ENCODE measurements around the gene FOXC2. TPM values are rescaled to one million over a fixed set of nuclear protein-coding genes. Genes with fewer than 3 reads are reported as not detected.

Gene FOXC2
- total RNA-seq, 2 donors from 2014 or later: not detected

DNA sequence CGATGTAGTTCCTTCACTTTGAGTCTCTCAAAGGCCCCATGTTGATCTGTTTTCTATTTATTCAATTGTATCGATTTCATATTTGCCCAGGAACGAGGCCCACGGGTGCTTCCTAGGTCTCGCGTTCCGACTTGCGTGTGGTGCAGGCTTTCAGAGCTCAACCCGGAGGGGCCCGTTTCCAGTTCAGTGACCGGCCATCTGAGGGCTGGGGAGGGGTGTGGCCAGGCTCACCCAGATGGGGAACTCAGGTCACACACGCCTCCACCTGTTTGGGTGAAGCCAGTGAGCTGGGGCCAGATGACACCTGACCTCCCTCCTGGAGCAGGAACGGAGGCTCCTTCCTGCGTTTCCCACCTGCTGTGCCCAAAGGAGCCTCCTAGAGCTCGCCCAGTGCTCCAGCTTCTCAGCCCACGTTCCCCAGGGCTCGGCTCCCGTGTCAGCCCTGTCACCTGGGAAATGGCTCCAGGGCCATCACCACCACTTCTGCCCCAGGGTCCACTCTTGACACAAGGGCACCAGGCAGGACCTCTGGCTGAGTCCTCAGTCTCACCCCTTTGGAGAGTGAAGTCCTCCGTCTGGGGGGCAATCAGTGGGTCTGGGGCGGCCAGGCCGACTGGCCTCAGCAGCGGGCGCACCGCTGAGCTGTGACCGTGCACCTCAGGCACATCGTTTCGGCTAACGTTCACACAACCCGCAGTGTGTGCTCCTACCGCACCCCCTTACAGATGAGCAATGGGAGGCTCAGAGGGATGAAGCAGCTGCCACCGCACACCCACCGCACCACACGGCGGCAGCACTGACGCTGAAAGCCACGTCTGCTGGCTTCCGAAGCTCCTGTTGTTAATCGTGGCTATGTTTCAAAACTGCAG is 38.3 kb upstream of the FOXC2 start:
- DNase-seq (no peak), ATAC-seq (no peak)
- no peak overlapping the region for H3K27ac Mint-ChIP-seq
- H3K27me3 Mint-ChIP-seq: no peaks in the 10 kb centered on the region
- no peaks in the 10 kb centered on the region for H3K9me3 ChIP-seq (ENCODE audit: control insufficient read depth, low read length, poor library complexity, severe bottlenecking)
- H3K4me1 Mint-ChIP-seq: no peaks in the 10 kb centered on the region
- no peak overlapping the region for H3K4me3 Mint-ChIP-seq
- H3K36me3 Mint-ChIP-seq (ENCODE audit: low read depth): no peaks in the 10 kb centered on the region

DNA sequence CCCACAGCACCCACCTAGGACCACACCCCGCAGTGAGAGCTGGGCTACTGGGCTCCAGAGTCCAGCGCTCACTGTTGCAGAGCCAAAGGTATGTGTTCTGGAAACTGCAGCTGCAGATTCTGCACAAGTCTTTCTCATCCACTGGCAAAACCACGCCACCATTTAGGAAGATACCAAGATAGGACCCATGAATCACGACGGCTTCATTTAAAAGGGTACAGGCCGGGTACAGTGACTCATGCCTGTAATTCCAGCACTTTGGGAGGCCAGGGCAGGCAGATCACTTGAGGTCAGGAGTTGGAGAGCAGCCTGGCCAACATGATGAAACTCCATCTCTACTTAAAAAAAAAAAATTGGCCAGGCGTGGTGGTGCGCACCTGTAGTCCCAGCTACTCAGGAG is 37.5 kb upstream of the FOXC2 start:
- H3K27me3 Mint-ChIP-seq: no peaks in the 10 kb centered on the region
- no peak for DNase-seq
- no peaks in the 10 kb centered on the region for H3K9me3 ChIP-seq (ENCODE audit: control insufficient read depth, low read length, poor library complexity, severe bottlenecking)
- H3K27ac Mint-ChIP-seq: no peak overlapping the region
- H3K4me1 Mint-ChIP-seq: no peaks in the 10 kb centered on the region
- no peak overlapping the region for H3K4me3 Mint-ChIP-seq
- ATAC-seq: no peak
- H3K36me3 Mint-ChIP-seq (ENCODE audit: low read depth): no peaks in the 10 kb centered on the region

DNA sequence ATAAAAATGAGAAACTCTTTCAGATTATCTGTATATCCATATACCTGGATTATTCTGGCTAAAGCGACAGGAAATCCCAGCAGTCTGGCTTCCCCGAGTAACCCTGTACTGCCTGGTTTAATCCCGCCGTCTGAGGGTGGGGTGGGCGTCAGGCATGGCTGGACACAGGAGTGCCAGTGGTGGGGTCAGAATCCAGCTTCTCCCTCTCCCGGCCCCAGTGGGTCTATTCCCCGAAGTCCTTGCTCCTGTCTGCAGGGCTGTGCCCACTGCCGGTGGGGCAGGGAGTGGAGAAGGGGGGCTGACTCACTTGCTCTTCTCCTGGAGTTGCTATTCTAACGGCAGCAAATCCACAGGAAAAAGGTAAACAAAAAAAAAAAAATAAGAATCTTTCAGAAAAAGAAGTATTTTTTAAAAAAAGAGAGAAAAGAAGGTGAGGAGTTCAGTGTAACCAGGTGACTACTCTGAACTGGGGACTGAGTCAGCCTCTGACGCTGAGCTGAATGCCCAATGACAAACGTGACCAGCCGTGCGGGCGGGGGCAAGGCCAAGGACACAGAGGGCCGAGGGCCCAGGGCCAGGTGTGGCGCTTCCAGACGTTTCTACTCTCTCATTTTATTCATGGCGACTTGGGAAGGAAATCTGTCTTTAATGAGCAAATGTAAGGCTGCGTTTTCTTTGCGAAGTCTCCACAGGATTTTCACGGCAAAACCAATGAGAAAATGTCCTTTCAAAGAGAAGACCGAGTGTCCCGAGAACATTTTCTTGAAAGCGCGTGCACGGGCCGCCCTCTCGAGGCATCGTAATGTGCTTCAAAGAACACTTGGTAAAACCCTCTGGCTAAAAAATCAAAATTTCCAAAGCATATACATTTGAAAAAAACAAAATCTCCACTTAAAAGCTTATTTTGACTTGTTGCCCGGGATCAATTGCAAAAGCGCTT is 36.1 kb upstream of the FOXC2 start:
- DNase-seq: no peak
- H3K27ac Mint-ChIP-seq: no peak overlapping the region

DNA sequence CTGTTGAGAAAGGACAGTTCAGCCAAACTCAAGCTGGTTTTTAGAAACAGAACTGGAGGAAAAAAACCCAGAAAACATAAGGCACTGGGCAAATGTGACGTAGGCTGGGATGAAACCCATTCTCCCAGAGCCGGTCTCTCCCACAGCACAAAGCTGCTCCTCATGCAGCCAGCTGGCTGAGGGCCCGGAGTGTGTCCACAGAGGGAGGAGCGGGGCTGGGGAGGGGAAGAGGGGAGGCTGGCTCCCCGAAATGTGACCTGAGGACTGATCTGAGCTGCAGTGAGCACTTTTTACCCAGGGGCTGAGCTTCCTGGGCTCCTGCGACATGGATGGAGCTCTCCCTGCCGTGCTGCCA is 35.5 kb upstream of the FOXC2 start:
- DNase-seq (no peak), ATAC-seq (no peak)
- Mint-ChIP-seq H3K4me1 (no peaks in the 10 kb centered on the region), H3K36me3 (ENCODE audit: low read depth) (no peaks in the 10 kb centered on the region), H3K27ac (no peak overlapping the region), H3K4me3 (no peak overlapping the region), H3K27me3 (no peaks in the 10 kb centered on the region)
- no peaks in the 10 kb centered on the region for H3K9me3 ChIP-seq (ENCODE audit: control insufficient read depth, low read length, poor library complexity, severe bottlenecking)

More for the DNA sequence above, 36.1 kb upstream of the FOXC2 start:
- Mint-ChIP-seq H3K27me3 (no peaks in the 10 kb centered on the region), H3K4me1 (no peaks in the 10 kb centered on the region), H3K36me3 (ENCODE audit: low read depth) (no peaks in the 10 kb centered on the region), H3K4me3 (no peak overlapping the region)
- no peaks in the 10 kb centered on the region for H3K9me3 ChIP-seq (ENCODE audit: control insufficient read depth, low read length, poor library complexity, severe bottlenecking)
- no peak for ATAC-seq

- H3K27ac Mint-ChIP-seq: no peak overlapping the region
- ATAC-seq: no peak
- no peaks in the 10 kb centered on the region for H3K4me1 Mint-ChIP-seq
Observed at GRCh38 chr16:86531641-86532525, 34.7 kb upstream of the FOXC2 start.

GRCh38 chr16:86532526-86532815 is 34.2 kb upstream of the FOXC2 start:
- no peak for DNase-seq
- Mint-ChIP-seq H3K4me3 (no peak overlapping the region), H3K27ac (no peak overlapping the region), H3K27me3 (no peaks in the 10 kb centered on the region), H3K36me3 (ENCODE audit: low read depth) (no peaks in the 10 kb centered on the region), H3K4me1 (no peaks in the 10 kb centered on the region)
- ATAC-seq: no peak
- no peaks in the 10 kb centered on the region for H3K9me3 ChIP-seq (ENCODE audit: control insufficient read depth, low read length, poor library complexity, severe bottlenecking)

More at GRCh38 chr16:86531641-86532525, 34.7 kb upstream of the FOXC2 start:
- no peak for DNase-seq
- H3K9me3 ChIP-seq (ENCODE audit: control insufficient read depth, low read length, poor library complexity, severe bottlenecking): no peaks in the 10 kb centered on the region
- Mint-ChIP-seq H3K27me3 (no peaks in the 10 kb centered on the region), H3K4me3 (no peak overlapping the region), H3K36me3 (ENCODE audit: low read depth) (no peaks in the 10 kb centered on the region)

DNA sequence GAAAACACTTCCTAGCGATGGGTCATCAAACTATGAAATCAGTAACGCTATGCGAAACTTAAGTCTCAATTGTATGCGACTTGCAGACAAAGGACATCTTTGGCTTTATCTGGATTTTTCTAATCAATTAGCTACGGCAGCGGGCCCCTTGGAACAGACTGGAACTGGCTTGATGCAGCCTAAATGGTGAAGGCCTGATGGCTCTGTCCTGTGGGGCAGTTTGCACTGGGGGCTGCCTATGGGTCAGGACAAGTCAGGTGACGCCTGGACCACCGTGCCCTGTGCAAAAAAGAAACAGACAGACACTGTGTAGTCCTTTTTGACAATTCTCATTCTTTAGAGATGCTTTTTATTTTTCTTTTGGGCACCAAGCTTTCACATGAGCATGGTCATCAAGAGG is 33.6 kb upstream of the FOXC2 start:
- H3K36me3 Mint-ChIP-seq (ENCODE audit: low read depth): no peaks in the 10 kb centered on the region
- no peak overlapping the region for H3K4me3 Mint-ChIP-seq
- DNase-seq: no peak
- no peak for ATAC-seq
- no peaks in the 10 kb centered on the region for H3K4me1 Mint-ChIP-seq
- no peaks in the 10 kb centered on the region for H3K9me3 ChIP-seq (ENCODE audit: control insufficient read depth, low read length, poor library complexity, severe bottlenecking)
- no peak overlapping the region for H3K27ac Mint-ChIP-seq
- no peaks in the 10 kb centered on the region for H3K27me3 Mint-ChIP-seq

DNA sequence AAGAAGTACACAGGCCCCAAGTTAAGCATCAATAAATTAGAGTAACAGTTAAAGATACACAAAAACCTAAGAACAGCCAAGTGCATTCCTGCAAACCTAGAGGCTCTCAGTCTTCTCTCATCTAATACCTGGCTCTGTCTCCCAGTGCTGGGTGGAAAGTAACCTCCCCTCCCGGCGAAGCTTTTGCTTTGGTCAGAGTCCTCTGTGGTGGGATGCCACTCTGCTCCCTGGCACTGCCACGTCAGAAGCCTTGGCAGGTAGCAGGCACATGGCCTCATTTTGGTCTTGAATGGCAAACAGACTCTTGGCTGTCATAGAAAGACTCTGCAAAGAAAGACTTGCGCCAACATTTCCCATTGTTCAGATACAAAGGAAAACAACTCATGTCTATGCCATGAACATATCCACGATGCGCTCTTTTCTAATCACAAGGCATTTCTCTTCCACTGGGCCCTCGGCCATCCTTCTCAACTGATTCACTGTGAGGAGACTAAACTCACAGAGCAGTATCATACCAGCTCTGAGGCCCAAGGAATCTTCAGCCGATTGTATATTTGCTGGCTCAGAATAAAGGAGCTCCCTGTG is 32.8 kb upstream of the FOXC2 start:
- Mint-ChIP-seq H3K27me3 (no peaks in the 10 kb centered on the region), H3K4me3 (peak overlapping the region; percentile 31), H3K36me3 (ENCODE audit: low read depth) (no peaks in the 10 kb centered on the region), H3K4me1 (no peaks in the 10 kb centered on the region), H3K27ac (no peak overlapping the region)
- no peaks in the 10 kb centered on the region for H3K9me3 ChIP-seq (ENCODE audit: control insufficient read depth, low read length, poor library complexity, severe bottlenecking)
- ATAC-seq (no peak), DNase-seq (no peak)

DNA sequence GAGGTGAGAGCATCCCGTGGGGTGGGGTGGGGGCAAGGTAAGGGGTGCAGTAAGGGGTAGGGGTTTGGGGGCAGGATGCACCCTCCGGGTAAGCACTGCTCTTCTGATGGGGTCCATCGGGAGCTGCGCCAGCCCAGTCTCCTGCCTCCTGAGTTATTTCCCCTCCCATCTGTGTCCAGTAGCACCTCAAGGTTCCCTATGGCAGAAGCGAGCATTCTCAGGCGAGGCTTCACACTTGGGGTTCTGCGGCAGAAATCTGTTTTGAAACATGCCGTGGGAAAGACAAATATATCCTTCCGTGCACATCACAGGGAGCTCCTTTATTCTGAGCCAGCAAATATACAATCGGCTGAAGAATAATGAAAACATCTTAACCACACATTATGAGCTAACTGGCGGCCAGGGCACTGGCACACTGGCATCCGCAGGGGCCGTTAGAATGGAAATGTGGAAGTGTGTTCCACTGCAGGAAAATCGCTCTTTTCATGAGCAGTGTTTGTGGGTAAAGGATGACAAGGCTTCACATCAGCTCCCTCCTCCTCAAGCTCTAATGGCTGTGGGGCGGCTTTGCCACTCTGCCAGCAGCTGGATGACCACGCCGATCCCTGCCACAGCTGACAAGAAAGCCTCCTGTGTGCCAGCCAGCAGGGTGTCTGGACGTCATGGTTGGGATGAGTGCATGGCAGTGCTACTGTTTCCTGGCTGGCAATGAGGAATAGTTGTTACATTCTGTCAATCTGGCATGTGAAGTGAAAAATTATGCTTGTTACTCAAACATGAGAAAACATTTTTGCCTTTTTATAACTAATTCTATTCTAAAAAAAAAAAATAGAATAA is 31.6 kb upstream of the FOXC2 start:
- no peak overlapping the region for H3K27ac Mint-ChIP-seq
- no peak overlapping the region for H3K4me3 Mint-ChIP-seq
- no peaks in the 10 kb centered on the region for H3K36me3 Mint-ChIP-seq (ENCODE audit: low read depth)
- H3K27me3 Mint-ChIP-seq: no peaks in the 10 kb centered on the region
- no peaks in the 10 kb centered on the region for H3K4me1 Mint-ChIP-seq
- no peak for DNase-seq
- H3K9me3 ChIP-seq (ENCODE audit: control insufficient read depth, low read length, poor library complexity, severe bottlenecking): no peaks in the 10 kb centered on the region
- ATAC-seq: no peak

- no peak overlapping the region for H3K27ac Mint-ChIP-seq
- H3K9me3 ChIP-seq (ENCODE audit: control insufficient read depth, low read length, poor library complexity, severe bottlenecking): no peaks in the 10 kb centered on the region
- no peaks in the 10 kb centered on the region for H3K36me3 Mint-ChIP-seq (ENCODE audit: low read depth)
- no peaks in the 10 kb centered on the region for H3K4me1 Mint-ChIP-seq
- no peaks in the 10 kb centered on the region for H3K27me3 Mint-ChIP-seq
- no peak for DNase-seq
- ATAC-seq: no peak
- no peak overlapping the region for H3K4me3 Mint-ChIP-seq
Observed at GRCh38 chr16:86536621-86537020, 30.0 kb upstream of the FOXC2 start.

GRCh38 chr16:86537486-86537885 is 29.1 kb upstream of the FOXC2 start:
- H3K27ac Mint-ChIP-seq: no peak overlapping the region
- no peaks in the 10 kb centered on the region for H3K36me3 Mint-ChIP-seq (ENCODE audit: low read depth)
- no peak for DNase-seq
- H3K4me3 Mint-ChIP-seq: no peak overlapping the region
- no peaks in the 10 kb centered on the region for H3K4me1 Mint-ChIP-seq
- H3K27me3 Mint-ChIP-seq: no peaks in the 10 kb centered on the region
- ATAC-seq: no peak
- no peaks in the 10 kb centered on the region for H3K9me3 ChIP-seq (ENCODE audit: control insufficient read depth, low read length, poor library complexity, severe bottlenecking)

DNA sequence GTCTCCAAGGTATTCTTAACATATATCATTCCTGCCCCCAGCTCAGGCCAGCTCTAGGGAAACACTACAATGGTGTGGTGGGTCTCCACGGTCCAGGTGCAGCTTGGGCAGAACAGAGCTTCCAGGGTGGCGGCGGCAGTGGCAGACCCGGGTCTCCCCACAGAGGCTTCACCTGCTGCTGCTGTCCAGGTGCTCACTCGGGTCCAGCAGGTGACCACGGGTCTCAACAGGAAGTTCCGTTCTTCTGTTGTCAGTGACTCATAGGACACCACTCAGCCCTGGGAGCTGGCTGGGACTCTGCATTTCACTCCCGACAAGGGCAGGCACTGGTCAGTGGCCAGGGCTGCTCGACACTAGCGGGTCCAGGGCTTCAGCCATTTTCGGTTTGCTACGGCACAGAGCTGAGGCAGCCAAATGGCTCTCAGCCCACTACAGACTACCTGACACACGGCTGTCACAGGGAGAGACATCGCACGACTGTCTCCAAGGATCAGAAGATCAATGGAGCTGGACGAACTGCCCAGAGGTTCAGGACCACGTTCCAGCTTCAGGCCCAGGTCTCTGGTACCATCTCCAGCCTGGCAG is 28.3 kb upstream of the FOXC2 start:
- Mint-ChIP-seq H3K4me1 (peaks cover 5% of the 10 kb centered on the region), H3K27ac (no peak overlapping the region), H3K4me3 (no peak overlapping the region), H3K27me3 (no peaks in the 10 kb centered on the region), H3K36me3 (ENCODE audit: low read depth) (no peaks in the 10 kb centered on the region)
- DNase-seq (no peak), ATAC-seq (no peak)
- no peaks in the 10 kb centered on the region for H3K9me3 ChIP-seq (ENCODE audit: control insufficient read depth, low read length, poor library complexity, severe bottlenecking)

All from T-helper 17 cell (primary cell).